IPS-11a (cell line): ENCODE measurements around the gene UQCRH.
A peak's percentile ranks its signal among the peaks of the same experiment; 100 is the strongest.

ENCODE experiments used
- H3K4me3 ChIP-seq: one replicate; pipeline ENCODE4 v1.5.1; 2013; ENCODE audit warnings: low read depth, low read length, control low read depth

The UQCRH gene

GRCh38 chr1:46303038-46303871 is at the start of gene UQCRH, which contains the start of gene LRRC41:
Gene UQCRH (plus strand): TSS chr1:46303698. CDS start chr1:46303767, 69 bp downstream.
Gene LRRC41 (minus strand): TSS chr1:46303616. CDS start chr1:46303322, 294 bp downstream.
- H3K4me3 ChIP-seq, result peak within 1 kb of the TSS; percentile 95

DNA sequence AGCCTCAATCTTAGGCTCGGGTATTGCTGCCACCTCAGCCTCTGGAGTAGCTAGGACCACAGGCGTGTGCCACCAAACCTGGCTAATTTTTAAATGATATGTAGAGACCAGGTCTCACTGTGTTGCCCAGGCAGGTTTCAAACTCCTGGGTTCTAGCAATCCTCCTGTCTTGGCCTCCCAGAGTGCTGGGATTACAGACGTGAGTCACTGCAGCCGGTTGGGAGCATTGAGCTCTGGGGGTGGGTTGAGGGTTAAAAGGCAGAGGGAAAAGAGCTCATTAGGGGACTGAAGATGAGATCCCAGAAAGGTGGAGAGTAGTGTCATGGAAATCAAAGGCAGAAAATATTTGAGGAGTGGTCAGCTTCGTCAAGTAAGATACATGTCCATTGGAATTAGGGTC is 48.8 kb upstream of the UQCRH start:
- H3K4me3 ChIP-seq, result no peak overlapping the region

GRCh38 chr1:46256523-46256922 is 47.0 kb upstream of the UQCRH start:
- H3K4me3 ChIP-seq, result no peak overlapping the region

DNA sequence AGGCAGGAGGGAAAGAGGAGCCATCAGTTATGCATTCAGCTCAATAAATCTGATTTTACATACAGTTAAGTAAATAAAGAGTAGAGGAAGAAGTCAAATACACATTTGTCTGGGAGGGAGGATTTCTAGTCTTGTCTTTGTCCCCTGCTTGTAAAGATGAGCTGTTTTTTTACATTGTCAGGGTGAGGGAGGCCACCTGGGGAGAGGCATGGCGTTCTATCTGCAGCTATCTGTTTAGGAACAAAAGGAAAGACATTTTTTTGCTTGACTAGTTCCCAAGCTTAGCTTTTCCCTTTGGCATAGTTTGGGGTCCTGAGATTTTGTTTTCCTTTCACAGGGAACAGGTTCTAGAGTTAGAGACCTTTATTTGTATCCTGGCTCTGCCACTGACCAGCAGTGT is 41.0 kb upstream of the UQCRH start:
- H3K4me3 ChIP-seq, result no peak overlapping the region

DNA sequence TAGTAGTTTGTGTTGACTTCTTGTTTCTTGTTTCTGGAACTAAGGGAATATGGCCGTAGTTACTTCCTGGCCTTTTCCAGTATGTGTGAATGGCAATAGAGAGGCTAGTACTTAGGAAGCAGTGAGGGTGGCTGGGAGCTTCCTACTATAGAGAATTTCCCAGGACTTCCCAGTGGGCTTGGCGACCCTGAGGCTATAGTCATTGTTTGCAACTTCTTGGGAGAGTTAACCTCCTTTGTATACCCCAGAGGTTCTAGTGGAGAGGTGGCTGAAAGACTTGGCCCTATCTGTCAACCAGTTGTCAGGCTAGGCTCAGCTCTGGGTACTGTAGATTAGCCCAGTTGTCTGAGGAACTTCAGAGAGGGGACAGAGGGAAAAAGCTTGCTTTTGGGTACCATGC is 40.4 kb upstream of the UQCRH start:
- no peak overlapping the region for H3K4me3 ChIP-seq

DNA sequence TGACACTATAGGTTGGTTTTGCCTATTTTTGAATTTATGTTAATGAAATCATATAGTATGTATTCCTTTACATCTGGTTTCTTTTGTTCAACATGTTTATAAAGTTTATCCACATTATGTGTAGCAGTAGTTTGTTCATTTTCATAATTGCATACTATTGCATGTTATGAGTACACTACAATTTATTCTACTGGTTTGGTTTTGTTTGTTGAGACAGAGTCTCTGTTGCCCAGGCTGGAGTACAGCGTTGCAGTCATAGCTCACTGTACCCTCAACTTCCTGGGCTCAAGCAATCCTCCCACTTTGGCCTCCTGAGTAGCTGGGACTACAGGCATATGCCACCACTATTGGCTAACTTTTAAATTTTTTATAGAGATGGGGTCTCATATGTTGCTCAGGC is 34.9 kb upstream of the UQCRH start:
- no peak overlapping the region for H3K4me3 ChIP-seq

DNA sequence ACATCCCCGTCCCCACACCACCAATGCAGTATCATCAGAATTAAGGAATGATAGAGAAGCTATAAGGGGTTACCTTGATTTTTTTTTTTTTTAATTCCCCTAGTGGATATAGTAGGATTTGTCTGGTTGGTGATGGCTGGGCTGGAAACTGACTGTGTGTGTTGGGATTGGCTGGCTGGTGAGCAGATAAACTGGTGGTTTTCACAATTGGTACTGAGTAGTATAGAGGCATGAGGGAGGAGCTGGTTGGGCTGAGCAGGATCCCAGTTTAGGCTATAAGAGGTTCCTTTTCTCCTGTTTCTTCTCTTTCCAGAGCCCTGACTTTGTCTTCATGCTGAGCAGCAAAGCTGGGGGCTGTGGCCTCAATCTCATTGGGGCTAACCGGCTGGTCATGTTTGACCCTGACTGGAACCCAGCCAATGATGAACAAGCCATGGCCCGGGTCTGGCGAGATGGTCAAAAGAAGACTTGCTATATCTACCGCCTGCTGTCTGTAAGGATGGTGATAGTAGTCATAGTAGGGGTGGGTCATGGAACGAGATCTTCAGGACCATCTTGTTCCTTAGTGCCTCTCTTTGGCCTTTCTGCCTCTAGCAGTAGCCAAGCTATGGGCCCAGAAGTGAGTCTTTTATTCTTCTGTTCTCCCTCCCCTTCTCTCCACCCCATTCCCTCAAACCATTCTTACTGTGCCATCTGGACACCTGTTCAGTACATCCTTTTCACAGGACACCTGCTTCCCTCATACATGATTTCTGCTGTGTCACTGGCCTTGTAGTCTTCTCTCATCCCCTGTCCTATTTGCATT is 29.1 kb upstream of the UQCRH start:
- H3K4me3 ChIP-seq, result no peak overlapping the region

DNA sequence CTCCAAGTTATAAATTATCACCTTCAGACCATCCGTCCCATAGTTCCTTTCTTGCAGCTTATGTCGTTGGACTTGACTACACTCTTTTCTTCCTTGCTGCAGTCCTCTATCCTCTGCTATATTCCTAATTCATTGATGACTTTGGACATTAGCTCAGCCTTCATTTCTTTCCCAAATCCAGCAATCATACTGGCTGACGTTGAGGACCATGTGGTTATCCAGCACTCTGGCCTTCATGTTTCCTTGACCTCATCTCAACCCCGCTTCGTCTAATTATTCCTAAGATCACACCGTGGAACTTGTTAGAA is 28.5 kb upstream of the UQCRH start:
- no peak overlapping the region for H3K4me3 ChIP-seq

DNA sequence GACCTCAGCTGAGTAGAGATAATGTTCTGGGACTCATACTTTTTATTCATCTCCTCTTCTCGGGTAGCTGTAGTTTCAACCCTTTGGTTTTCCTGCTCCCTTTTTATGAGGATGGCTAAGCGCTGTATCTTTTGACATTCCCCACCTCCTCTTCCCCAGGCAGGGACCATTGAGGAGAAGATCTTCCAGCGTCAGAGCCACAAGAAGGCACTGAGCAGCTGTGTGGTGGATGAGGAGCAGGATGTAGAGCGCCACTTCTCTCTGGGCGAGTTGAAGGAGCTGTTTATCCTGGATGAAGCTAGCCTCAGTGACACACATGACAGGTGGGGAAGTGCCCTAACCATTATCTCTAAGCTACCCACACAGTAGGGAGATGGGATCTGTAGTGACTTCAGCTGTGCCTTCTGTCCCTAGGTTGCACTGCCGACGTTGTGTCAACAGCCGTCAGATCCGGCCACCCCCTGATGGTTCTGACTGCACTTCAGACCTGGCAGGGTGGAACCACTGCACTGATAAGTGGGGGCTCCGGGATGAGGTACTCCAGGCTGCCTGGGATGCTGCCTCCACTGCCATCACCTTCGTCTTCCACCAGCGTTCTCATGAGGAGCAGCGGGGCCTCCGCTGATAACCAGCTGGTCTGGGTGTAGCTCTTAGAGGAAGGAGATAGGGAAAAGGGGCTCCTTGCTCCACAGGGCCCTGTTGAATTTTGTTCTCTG is 25.7 kb upstream of the UQCRH start:
- H3K4me3 ChIP-seq, result no peak overlapping the region

DNA sequence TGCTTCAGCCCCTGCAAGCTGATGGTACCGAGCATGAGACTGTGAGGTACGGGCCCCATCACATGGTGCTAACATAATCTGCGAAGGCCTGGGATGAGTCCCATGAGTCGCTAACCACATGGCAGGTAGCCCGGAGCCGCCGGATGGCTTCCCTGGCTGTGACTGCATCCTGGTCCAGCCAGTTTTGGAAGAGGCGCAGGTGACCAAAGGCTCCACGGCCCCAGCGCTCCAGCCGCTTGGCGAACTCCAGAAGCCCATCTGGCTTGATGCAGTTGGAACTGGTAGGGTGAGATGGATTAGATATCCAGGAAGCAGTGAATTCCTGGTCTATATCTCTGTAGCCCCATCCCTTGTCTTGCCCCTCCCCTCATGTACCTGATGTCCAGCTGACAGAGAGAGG is 24.7 kb upstream of the UQCRH start:
- H3K4me3 ChIP-seq, result no peak overlapping the region

GRCh38 chr1:46280092-46280491 is 23.4 kb upstream of the UQCRH start:
- H3K4me3 ChIP-seq, result no peak overlapping the region

DNA sequence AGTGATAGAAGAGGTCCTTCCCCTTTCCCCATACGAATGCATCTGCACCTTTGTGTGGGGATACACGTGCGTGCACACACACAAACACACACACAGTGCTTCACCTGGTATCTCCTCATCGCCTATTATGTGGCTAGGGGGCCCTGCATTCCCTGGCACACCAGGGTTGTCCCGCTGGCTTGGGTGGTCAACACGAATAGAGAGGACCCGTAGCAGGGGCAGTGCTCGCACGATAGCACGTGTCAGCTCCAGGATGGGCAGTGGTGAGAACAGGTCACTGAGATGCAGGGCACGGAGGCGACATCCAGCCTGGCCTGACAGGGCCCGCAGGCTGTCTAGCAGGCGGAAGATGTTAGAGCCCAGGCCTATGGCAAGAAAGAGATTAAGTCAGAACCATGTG is 22.5 kb upstream of the UQCRH start:
- H3K4me3 ChIP-seq, result no peak overlapping the region

DNA sequence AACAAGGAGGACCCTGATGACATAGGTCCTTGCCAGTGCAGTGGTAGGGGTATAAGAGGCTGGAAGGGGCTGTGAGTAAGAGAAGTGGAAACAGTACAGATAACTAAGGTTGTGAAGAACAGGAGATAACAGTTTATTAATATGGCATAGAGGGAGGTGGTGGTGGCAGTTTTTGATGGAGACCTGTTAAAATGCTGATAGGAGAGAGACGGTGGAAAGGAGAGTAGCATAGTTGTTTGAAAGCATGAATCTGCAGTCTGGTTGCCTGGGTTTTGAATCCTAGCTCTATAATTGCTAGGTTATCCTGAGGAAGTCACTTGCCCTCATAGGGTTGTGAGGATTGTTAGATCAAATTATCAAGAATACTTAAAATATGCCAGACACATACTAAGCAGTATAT is 19.4 kb upstream of the UQCRH start:
- H3K4me3 ChIP-seq, result no peak overlapping the region

- no peak overlapping the region for H3K4me3 ChIP-seq
Observed at GRCh38 chr1:46284597-46285564, 18.6 kb upstream of the UQCRH start.

- no peak overlapping the region for H3K4me3 ChIP-seq
Observed at GRCh38 chr1:46285730-46286477, 17.6 kb upstream of the UQCRH start.

- H3K4me3 ChIP-seq, result no peak overlapping the region
Observed at GRCh38 chr1:46288485-46289133, 14.9 kb upstream of the UQCRH start.

DNA sequence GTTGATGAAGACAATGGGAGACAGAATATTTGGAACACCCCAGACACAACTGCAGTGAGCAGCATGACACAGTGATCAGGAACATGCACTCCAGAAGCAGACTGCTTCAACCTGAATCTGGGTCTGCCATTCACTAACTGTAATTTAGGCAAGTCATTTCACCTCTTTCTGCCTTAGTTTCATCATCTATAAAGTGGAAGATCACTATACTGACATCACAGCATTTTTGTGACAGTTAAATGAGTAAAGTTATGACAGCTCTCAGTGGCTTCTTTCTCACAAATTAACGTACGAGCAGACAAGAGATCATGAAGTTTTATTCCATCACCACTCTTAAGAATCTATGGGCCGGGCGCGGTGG is 14.4 kb upstream of the UQCRH start:
- no peak overlapping the region for H3K4me3 ChIP-seq

- no peak overlapping the region for H3K4me3 ChIP-seq
Observed at GRCh38 chr1:46289976-46290375, 13.5 kb upstream of the UQCRH start.

DNA sequence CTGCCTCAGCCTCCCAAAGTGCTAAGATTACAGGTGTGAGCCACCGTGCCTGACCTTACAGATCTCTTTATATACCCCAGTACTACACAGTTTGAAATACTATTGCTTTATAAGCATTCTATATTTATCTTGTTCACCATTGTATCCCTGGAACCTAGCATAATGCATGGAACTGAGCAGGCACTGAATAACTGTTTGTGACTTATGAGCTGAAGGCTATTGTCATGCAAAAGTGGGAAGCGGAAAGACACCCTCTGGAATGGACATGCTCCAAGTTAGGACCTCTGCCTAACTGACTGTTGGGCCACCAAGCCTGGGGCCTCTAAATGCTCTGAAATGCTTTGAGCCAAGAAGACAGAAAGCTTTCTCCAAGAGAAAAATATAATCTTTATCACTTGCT is 8.2 kb upstream of the UQCRH start:
- H3K4me3 ChIP-seq, result no peak overlapping the region
